Hematopoietic multipotent progenitor cell treated with erythropoietin and hydrocortisone succinate and interleukin-3 and kit ligand, for 6 days (in vitro differentiated cells): ENCODE data around the gene EIF4G3.
A peak's percentile ranks its signal among the peaks of the same experiment; 100 is the strongest.
"Not testable (repeated sequence)": the region's sequence is repeated elsewhere in the genome, so short reads cannot be mapped to it uniquely, and the experiment has no call there.

ENCODE experiments used
- DNase-seq: peaks from one replicate; pipeline ENCODE4 v3.0.0-alpha.2; 2015

EIF4G3 gene, protein sequence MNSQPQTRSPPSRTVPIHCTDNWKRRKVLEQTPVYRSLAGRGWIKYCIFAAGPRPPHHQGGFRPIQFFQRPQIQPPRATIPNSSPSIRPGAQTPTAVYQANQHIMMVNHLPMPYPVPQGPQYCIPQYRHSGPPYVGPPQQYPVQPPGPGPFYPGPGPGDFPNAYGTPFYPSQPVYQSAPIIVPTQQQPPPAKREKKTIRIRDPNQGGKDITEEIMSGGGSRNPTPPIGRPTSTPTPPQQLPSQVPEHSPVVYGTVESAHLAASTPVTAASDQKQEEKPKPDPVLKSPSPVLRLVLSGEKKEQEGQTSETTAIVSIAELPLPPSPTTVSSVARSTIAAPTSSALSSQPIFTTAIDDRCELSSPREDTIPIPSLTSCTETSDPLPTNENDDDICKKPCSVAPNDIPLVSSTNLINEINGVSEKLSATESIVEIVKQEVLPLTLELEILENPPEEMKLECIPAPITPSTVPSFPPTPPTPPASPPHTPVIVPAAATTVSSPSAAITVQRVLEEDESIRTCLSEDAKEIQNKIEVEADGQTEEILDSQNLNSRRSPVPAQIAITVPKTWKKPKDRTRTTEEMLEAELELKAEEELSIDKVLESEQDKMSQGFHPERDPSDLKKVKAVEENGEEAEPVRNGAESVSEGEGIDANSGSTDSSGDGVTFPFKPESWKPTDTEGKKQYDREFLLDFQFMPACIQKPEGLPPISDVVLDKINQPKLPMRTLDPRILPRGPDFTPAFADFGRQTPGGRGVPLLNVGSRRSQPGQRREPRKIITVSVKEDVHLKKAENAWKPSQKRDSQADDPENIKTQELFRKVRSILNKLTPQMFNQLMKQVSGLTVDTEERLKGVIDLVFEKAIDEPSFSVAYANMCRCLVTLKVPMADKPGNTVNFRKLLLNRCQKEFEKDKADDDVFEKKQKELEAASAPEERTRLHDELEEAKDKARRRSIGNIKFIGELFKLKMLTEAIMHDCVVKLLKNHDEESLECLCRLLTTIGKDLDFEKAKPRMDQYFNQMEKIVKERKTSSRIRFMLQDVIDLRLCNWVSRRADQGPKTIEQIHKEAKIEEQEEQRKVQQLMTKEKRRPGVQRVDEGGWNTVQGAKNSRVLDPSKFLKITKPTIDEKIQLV (N-terminal part only)

DNA sequence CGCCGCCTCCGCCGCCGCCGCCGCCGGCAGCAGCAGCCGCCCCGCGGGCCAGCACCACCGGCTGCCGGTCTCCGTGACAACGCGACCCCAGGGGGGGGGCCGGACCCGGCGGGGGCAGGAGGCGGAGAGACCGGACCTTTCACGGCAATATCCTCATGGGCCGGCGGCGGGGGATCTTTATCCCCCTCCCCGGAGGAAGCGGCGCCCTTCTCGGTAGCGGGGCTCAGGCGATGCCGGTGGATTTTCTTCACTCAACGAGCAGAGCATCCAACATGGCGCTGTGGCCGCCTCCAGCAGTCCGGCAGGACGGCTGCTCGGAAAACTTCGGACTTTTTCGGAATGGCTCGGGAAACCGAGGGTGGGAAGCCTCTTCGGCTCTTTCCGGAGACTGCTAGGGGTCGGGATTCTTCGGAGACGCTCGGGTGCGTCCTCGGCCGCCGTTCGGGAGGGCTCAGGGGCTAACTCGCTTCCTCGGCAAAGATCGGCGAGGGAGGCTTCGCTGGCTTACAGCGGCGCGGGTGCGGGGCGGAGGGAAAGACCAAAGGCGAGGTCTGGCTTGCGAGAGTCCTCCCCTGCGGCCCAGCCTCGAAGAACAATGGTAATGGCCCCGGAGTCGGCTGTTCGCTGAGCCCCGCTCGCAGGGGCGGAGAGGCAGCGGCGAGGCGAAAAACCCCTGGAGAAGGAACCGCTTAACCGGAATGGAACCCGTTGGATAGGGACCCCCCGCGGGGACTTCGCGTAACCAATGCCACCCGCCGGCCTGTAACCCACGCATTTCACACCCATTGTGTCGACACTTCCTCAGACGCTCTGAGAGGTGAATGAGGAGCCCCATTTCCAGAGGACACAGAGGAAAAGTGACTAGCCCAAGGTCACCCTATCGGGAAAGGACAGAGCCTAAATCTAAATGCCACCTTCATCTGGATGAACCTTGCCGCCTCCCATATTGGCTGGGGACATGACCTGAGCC, at the start of gene EIF4G3:
Gene EIF4G3, minus strand, starts transcription at position 312 of the 970 bp plus-strand sequence. CDS start 174,155 bp downstream, outside the sequence.
- DNase-seq, result peak; percentile 99

DNA sequence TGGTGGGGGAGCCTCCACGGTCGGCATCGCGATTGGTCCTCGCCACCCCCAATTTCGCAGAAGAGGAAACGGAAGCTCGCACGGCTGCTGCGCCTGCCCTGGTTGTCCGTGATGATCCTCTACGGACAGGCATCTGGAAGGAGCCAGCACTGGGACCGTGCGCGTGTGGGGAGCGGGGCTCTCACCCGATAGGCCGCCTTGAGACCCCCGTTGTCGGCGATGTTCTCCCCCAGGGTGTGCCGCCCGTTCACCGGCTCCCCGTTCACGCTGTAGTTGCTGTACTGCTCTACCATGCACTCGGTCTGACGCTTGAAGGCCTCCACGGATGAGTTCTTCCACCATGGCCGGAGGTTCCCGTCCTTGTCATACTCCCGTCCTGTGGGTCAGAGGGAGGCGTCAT, 48.4 kb upstream of the EIF4G3 start:
- DNase-seq, result no peak

DNA sequence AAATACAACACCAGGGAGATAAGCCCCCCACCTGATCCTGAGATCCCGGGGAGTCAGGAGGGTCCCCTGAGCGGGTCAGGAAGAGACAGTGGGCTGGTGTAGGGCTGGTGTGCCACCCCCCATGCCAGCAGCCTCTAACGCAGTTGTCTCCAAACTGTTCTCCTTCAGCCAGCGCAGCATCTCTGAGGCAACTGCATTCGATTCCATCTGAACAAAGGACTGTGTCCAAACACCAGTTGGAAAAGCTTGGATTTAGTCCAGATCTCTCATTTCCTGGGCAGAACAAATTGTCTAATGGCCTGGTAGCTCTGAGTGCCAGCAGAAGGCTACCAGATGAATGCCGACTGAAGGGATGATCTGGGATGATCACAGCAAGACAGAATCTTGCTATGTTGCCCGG, 44.1 kb upstream of the EIF4G3 start:
- no peak for DNase-seq

DNA sequence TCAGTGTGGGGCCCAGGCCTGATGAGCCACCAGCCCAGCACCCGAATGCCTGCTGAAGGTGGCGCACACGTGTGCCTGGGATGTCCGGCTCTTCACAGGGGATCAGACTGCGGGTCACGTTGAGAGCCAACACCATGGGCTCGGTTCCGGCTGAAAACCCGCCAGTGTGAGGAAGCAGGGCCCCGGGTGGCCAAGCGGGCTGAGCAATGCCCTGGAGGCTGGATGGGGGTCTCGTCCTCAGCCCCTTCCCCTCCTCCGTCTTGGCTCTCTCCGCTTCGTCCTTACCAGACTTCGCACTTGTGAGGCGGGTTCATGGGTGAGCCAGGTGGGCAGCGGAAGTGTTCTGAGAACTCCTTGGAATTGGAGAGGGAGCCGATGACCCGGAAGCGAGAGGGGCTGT, 43.0 kb upstream of the EIF4G3 start:
- no peak for DNase-seq

DNA sequence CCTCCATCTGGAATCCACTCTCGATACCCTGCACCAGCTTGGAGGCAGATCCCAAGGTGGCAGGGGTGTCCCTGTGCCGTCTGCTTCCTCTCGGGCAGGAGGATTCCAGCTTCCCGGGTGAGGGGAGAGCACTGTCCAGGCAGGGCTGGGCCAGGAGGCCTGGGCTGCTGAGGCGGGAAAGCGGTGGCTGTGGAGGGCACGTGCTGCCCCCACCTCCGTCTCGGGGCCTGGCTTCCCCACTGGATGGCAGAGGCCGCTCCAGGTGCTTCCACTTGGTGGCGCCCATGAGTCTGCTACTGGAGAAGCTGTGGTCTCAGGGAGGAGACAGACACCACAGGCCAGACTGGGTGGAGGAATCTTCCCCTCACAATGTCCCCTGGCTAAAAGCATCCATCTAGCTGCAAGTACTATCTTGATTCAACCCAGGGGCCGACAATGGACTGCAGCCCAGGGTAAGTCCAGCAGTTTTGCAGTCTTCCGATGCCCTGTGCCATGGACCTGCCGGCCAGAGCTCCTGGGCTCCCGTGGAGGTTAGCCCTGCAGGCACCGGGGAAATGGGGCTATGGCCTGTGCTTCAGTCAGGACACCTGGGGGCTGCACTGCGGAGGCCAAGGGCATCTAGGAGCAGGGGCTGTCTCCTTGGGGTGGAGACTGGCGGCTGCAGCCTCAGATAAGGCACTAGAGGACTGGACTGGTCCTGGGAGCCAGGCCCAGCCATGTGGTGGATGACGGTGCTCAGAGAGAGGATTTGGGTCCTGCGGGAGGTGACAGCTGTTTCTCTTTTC, 41.3 kb upstream of the EIF4G3 start:
- DNase-seq, result peak; percentile 68

DNA sequence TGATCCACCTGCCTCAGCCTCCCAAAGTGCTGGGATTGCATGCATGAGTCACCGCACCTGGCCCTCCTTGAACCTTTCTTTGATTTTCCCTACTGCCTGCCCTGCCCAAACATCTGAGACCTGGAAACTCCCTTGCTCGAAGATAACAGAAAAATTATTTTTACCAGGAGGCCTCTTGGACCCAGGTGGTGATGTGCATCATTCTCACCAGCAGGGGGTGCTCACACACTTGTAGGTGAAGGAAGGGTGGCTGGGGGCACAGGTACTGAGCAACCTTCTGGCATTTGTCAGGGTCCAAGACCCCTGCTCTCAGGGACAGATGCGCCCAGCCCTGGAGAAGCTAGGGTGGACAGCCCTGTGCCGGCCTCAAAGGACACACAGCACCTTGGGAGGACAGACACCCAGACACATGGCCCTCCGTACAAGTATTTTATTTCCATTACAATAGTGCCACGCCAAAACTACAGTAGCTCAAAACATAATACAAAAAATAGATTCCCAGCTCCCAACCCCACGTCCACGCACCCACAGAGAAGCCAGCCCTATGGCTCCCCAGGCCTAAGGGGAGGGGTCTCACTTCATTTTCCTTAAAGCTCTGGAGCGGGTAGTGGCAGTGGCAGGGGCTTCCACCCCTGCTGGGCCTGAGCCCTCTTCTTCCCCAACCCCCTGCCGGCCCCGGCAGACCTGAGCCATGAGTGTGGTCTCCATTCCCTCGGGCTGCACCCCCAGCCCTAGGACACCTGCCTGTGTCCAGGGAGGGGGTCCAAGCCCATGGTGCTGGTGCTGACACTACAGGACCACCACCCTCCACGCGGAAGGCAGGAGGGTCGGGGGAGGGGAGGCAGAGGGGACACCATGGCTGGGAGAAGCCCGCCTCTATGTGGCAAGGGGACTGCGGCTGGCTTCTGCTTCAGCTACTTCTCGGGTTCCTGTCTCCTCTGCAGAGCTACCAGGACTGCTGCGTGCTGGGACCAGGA, 40.4 kb upstream of the EIF4G3 start:
- peak; percentile 85 for DNase-seq

DNA sequence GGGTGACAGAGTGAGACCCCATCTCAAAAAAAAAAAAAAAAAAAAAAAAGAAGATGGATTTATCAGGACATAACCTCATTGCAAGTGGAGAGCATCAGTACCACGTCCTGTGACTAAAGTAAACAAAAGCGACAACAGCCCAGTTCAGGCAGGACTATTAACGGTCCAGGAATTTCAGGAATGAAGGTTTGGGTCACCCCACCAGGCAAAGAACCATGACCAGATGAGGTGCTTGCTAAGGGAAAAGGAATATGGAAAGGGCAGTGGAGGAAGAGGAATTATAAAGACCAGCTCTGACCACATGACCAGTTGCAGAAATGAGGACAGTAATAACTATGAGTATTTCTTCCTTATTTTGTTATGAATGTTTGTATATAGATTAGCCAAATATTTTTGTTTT, 35.4 kb upstream of the EIF4G3 start:
- no peak for DNase-seq

DNA sequence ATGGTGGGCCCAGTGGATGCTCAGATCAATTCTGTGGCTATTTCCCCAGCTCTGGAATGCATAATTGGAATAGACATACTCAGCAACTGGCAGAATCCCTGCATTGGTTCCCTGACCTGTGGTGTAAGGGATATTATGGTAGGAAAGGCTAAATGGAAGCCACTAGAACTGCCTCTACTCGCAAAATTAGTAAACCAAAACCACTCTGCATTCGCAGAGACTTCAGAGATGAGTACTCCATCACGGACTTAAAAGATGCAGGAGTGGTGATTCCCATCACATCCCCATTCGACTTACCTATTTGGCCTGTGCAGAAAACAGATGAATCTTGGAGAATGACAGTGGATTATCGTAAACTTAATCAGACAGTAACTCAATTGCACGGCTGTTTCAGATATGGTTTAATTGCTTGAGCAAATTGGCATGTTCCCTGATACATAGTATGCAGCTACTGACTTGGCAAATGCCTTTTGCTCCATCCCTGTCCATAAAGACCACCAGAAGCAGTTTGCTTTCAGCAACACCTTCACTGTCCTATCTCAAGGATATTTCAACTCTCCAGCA, 31.5 kb upstream of the EIF4G3 start:
- DNase-seq, result not testable (repeated sequence)

DNA sequence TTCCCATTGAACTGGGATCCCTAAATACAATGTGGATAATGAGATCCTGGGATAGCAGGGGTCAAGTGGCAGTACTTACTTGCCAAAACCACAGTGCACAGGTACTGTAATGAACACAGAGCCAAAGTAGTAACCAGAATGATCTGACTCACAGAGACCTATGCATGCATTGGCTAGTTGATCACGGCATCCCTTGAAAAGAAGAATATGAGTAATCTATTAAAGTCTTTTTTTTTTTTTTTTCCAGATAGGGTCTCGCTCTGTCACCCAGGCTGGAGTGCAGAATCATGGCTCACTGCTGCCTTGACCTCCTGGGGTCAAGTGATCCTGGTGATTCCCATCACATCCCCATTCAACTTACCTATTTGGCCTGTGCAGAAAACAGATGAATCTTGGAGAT, 29.4 kb upstream of the EIF4G3 start:
- DNase-seq, result no peak

DNA sequence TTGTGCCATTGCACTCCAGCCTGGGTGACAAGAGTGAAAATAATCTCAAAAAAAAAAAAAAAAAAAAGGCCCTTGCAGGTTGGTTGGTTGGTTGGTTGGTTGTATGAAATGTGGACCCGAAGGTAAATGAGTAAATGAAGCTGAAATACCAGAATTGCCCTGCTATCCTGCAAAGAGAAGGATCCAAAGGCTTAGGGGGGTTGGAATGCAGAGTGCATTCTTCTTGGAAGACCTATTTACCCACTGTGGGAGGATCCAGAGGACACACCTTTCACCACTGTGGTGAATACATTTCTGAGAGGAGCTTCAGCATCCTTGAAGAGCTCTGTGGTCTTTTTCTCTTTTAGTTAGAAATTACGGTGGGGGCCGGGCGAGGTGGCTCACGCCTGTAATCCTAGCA, 28.7 kb upstream of the EIF4G3 start:
- no peak for DNase-seq

DNA sequence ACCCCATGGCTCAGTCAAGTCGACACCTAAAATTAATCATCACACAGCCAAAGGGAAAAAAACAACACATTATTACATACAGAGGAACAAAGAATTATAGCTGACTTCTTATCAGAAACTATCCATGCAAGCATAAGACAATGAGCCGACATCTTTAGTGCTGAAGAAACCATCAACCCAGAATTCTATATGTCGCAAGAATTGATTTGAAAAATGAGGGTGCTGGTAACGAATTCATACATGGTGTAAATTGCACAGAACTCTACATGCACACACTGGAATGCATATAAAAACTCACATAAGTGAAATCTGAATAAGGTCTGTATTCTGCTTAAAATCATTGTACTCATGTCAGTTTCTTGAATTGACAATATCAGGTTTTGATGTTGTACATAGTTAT, 25.0 kb upstream of the EIF4G3 start:
- no peak for DNase-seq

DNA sequence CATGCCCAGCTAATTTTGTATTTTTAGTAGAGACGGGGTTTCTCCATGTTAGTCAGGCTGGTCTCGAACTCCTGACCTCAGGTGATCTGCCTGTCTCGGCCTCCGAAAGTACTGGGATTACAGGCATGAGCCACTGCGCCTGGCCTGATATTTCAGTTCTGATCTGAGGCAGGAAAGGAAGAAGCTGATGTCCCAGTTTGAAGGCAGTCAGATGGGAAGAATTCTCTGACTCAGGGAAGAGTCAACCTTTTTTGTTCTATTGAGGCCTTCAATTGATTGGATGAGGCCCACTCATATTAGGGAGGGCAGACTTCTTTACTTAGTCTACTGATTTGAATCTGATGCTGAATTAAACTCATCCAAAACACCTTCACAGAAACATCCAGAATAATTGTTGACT, 24.5 kb upstream of the EIF4G3 start:
- DNase-seq, result not testable (repeated sequence)

DNA sequence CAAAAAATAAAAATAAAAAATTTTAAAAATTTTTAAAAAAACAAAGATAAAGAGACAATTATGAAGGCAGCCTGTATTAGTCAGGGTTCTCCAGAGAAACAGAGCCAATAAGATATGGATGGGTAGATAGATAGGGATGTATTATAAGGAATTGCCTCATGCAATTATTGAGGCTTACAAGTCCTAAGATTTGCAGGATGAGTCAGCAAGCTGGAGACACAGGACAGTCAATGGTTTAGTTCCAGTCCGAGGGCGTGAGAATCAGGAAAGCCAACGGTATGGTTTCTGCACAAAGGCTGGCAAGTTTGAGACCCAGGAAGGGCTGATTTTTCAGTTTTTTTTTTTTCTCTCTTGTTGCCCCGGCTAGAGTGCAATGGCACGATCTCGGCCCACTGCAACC, 24.1 kb upstream of the EIF4G3 start:
- DNase-seq, result no peak

DNA sequence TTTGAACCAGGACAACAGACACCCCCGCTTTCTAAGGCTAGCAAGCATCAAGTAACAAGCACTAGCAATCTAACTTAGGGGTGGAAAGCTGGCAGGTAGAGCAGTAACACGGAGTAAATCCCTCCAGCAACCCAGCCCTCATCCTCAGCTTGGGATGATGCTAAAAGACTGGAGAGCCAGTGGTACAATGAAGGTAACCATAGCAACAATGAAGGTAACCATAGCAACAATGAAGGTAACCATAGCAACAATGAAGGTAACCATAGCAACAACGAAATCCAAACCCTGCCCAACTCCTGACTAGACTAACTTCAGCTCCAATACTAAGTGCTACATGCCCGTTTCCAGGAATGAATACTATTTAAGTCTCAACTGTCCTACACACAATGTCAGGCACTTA, 22.2 kb upstream of the EIF4G3 start:
- no peak for DNase-seq

DNA sequence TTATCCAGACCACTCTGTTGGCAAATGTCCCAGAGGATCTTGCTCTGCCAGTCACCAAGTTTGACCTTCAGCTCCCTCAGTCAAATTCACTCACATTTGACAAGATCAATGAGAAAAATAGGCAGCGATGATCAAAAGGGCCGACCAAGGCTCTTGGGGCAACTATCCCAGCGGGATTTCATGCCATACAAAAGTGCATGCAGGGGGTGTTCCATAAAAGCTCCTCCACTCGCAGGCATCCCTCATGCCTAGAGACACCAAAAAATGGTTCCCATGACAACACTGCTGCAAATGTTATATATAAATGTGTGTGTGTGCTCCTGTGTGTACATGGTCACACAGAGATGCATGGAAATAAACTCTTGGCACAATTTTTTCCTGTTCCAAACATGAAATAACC, 16.2 kb upstream of the EIF4G3 start:
- DNase-seq, result peak; percentile 26

DNA sequence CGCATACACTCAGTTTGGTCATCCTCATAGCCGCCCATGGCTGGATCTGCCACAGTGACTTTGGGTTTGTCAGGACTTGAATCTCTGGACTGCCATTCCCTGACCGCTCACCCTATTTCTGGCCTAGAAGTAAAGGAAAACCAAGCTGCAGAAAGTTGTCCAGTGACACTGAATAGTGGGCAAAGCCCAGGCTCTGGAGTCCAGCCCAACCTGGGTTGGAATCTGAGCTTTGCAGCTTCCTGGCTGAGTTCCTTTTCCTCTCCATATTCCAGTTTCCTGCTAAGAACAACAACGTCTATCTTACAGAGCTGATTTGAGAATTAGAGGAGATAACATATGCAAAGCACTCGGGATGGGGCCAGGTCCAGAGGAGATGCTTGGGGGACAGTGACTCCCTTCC, 15.6 kb upstream of the EIF4G3 start:
- no peak for DNase-seq

DNA sequence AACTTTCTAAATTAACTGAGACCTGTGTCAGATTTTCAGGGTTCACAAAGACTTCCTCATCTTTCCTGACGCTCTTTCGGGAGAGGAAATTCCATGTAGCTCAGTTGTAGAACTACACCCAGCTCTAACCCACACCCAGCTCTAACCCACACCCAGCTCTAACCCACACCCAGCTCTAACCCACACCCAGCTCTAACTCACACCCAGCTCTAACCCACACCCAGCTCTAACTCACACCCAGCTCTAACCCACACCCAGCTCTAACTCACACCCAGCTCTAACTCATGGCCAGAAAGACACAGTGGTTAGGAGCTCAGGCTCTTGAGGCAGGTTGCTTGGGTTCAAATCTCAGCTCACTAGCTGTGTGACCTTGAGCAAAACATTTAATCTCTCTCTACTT, 14.1 kb upstream of the EIF4G3 start:
- peak; percentile 58 for DNase-seq

DNA sequence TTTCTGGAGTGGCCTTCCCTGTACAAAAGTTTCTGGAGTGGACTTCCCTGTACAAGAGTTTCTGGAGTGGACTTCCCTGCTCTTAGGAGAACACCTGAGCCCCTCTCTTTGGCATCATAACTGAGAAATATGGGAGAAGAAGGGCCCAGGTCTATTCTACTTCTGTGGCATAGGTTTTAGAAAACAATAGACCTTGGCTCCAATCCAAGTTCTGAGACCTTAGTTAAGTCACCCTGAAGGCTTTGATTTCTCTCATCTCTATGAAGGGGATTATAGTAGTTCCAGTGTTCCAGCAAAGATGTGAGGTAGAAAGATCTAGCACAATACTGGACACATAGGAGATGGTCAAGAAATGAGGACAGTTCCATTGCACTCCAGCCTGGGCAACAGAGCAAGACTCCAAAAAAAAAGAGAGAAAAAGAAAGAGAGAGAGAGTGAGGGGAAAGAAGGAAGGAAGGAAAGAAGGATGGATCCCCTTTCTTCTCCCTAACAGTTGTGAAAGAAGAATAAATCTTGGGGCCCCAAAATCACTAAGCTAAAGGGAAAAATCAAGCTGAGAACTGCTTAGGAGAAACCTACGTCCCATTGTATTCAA, 13.3 kb upstream of the EIF4G3 start:
- peak; percentile 48 for DNase-seq

DNA sequence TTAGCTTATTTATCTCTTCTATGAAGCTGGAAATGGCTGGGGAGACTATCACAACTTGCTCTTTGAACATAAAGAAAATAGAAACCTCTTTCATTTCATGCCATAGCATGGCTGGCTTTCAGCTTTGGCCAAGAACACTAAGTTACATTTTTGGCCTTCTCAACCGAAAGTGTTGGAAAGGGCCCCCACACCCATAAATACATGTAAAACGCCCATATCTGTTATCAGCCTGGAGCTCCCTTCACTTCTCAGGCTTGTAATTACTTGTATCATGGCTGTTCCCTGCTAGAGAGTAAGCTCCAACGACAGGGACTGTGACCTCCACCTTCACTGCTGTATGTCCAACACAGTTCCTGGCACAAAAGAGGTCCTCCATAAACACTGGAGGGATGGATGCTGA, 12.7 kb upstream of the EIF4G3 start:
- peak; percentile 82 for DNase-seq
